Activated CD4-positive, alpha-beta T cell treated with anti-CD3 and anti-CD28 coated beads for 36 hours (primary cell): Measurements from ENCODE around the gene SKAP1. TPM values are rescaled to one million over a fixed set of nuclear protein-coding genes. Genes with fewer than 3 reads are reported as not detected.

Experiments
- ATAC-seq: fragments of 200-7000 bp; cut with Tn5 transposase; one replicate; pipeline ENCODE4 v1.10.0; 2021; ENCODE audit warnings: mild to moderate bottlenecking, moderate library complexity
- CTCF ChIA-PET: fragments of 350-600 bp; sonication (Branson Sonifier 250); formaldehyde crosslinking; loops from one replicate; lab custom pipeline; 2021; ENCODE audit warnings: antibody characterized with exemption; lab: Charles Lee
- POLR2A ChIA-PET: fragments of 350-600 bp; sonication (Branson Sonifier 250); formaldehyde crosslinking; loops from one replicate; lab custom pipeline; 2021; ENCODE audit warnings: antibody characterized with exemption, inconsistent platforms; lab: Charles Lee
- DNase-seq: peaks from one replicate; pipeline ENCODE4 v3.0.0-alpha.2; 2020
- H3K27ac Mint-ChIP-seq: one replicate; pipeline ENCODE4 v1.8.0; 2021; ENCODE audit warnings: mixed read lengths
- H3K27me3 Mint-ChIP-seq: one replicate; pipeline ENCODE4 v1.8.0; 2021; ENCODE audit warnings: mixed read lengths
- H3K36me3 Mint-ChIP-seq: one replicate; pipeline ENCODE4 v1.8.0; 2021; ENCODE audit warnings: low read depth, mixed read lengths
- H3K4me1 Mint-ChIP-seq: one replicate; pipeline ENCODE4 v1.8.0; 2021; ENCODE audit warnings: mixed read lengths
- H3K4me3 Mint-ChIP-seq: one replicate; pipeline ENCODE4 v1.8.0; 2021; ENCODE audit warnings: mild to moderate bottlenecking, moderate library complexity, mixed read lengths
- H3K9me3 Mint-ChIP-seq: one replicate; pipeline ENCODE4 v1.8.0; 2021; ENCODE audit warnings: low read depth, mixed read lengths
- intact Hi-C, 2 experiments: fragments of 100-400 bp; cut with DNase I in 1 of 2; cut with micrococcal nuclease in 1 of 2; formaldehyde crosslinking; loops; one replicate each; pipeline versions ENCODE4 v1.14.2 to v1.15.1; 2022 to 2024; cut with DNase I, micrococcal nuclease
- total RNA-seq, 2 experiments: library from RNA; stranded (reverse); gene quantifications; one replicate each; pipeline ENCODE4 v1.2.3, GENCODE V29; 2021

SKAP1 gene
- total RNA-seq, 2 experiments from 2014 or later = 76.1 to 109 TPM

- ChIA-PET POLR2A (no interaction called here), CTCF (interaction anchor here (1.0 to 1.5 kb wide), 4 partner anchors 10 to 21 kb away, joined by 3 to 10 read pairs (median 5); no protein-coding TSS in a partner anchor)
- H3K27ac Mint-ChIP-seq = no peak overlapping the region
- H3K27me3 Mint-ChIP-seq = no peaks in the 10 kb centered on the region
- H3K9me3 Mint-ChIP-seq = no peaks in the 10 kb centered on the region
- no peak for DNase-seq
- H3K4me1 Mint-ChIP-seq = peaks cover 69% of the 10 kb centered on the region
- no peak overlapping the region for H3K4me3 Mint-ChIP-seq
- no peak for ATAC-seq
- peaks cover 8% of the 10 kb centered on the region for H3K36me3 Mint-ChIP-seq
- intact Hi-C loops = no loop called here
Observed at GRCh38 chr17:48239603-48239995, 190.4 kb downstream of the SKAP1 start.

GRCh38 chr17:48238933-48239602 lies 190.9 kb downstream of the SKAP1 start:
- intact Hi-C loops = no loop called here
- Mint-ChIP-seq H3K4me3 (no peak overlapping the region), H3K36me3 (peaks cover 8% of the 10 kb centered on the region), H3K9me3 (no peaks in the 10 kb centered on the region), H3K27ac (no peak overlapping the region), H3K4me1 (peaks cover 63% of the 10 kb centered on the region), H3K27me3 (no peaks in the 10 kb centered on the region)
- ATAC-seq = no peak
- POLR2A ChIA-PET = interaction anchor here (0.6 kb wide), 1 partner anchor 956 kb away, joined by 5 read pairs; no protein-coding TSS in a partner anchor
- CTCF ChIA-PET = interaction anchor here (1.0 to 1.5 kb wide), 4 partner anchors 11 to 21 kb away, joined by 3 to 10 read pairs (median 5); no protein-coding TSS in a partner anchor
- DNase-seq = no peak

GRCh38 chr17:48237456-48237855 lies 192.6 kb downstream of the SKAP1 start:
- intact Hi-C loops = no loop called here
- peaks cover 10% of the 10 kb centered on the region for H3K36me3 Mint-ChIP-seq
- ChIA-PET POLR2A (no interaction called here), CTCF (interaction anchor here (0.8 kb wide), 1 partner anchor 9 kb away, joined by 3 read pairs; no protein-coding TSS in a partner anchor)
- no peak overlapping the region for H3K27ac Mint-ChIP-seq
- peaks cover 56% of the 10 kb centered on the region for H3K4me1 Mint-ChIP-seq
- H3K27me3 Mint-ChIP-seq = no peaks in the 10 kb centered on the region
- no peaks in the 10 kb centered on the region for H3K9me3 Mint-ChIP-seq
- ATAC-seq (no peak), DNase-seq (no peak)
- H3K4me3 Mint-ChIP-seq = no peak overlapping the region

- H3K27me3 Mint-ChIP-seq = no peaks in the 10 kb centered on the region
- peaks cover 10% of the 10 kb centered on the region for H3K36me3 Mint-ChIP-seq
- POLR2A ChIA-PET = no interaction called here
Observed at GRCh38 chr17:48236681-48237134, 193.3 kb downstream of the SKAP1 start.

GRCh38 chr17:48234922-48235321 lies 195.1 kb downstream of the SKAP1 start:
- ChIA-PET CTCF (interaction anchor here (0.5 to 2.0 kb wide), 7 partner anchors 13 to 682 kb away, joined by 3 to 5 read pairs (median 3); no protein-coding TSS in a partner anchor), POLR2A (no interaction called here)
- Mint-ChIP-seq H3K4me1 (peaks cover 34% of the 10 kb centered on the region), H3K4me3 (no peak overlapping the region), H3K36me3 (peaks cover 10% of the 10 kb centered on the region), H3K9me3 (no peaks in the 10 kb centered on the region), H3K27me3 (no peaks in the 10 kb centered on the region), H3K27ac (no peak overlapping the region)
- DNase-seq = no peak
- no peak for ATAC-seq
- intact Hi-C loops = no loop called here

More at GRCh38 chr17:48236681-48237134, 193.3 kb downstream of the SKAP1 start:
- Mint-ChIP-seq H3K9me3 (no peaks in the 10 kb centered on the region), H3K27ac (no peak overlapping the region), H3K4me3 (no peak overlapping the region), H3K4me1 (peaks cover 49% of the 10 kb centered on the region)
- intact Hi-C loops = no loop called here
- CTCF ChIA-PET = interaction anchor here (1.2 kb wide), 1 partner anchor 44 kb away, joined by 3 read pairs; no protein-coding TSS in a partner anchor
- peak; percentile 65 for ATAC-seq
- peak; percentile 6 for DNase-seq

GRCh38 chr17:48231995-48232959 lies 197.7 kb downstream of the SKAP1 start:
- H3K36me3 Mint-ChIP-seq = peaks cover 6% of the 10 kb centered on the region
- intact Hi-C loops = no loop called here
- no peak overlapping the region for H3K27ac Mint-ChIP-seq
- H3K9me3 Mint-ChIP-seq = no peaks in the 10 kb centered on the region
- H3K4me3 Mint-ChIP-seq = no peak overlapping the region
- no peaks in the 10 kb centered on the region for H3K27me3 Mint-ChIP-seq
- H3K4me1 Mint-ChIP-seq = peaks cover 15% of the 10 kb centered on the region
- ATAC-seq (no peak), DNase-seq (no peak)
- ChIA-PET POLR2A (no interaction called here), CTCF (interaction anchor here (0.5 to 1.6 kb wide), 6 partner anchors 10 to 968 kb away, joined by 3 to 5 read pairs (median 3); no protein-coding TSS in a partner anchor)

- H3K27ac Mint-ChIP-seq = no peak overlapping the region
- no peaks in the 10 kb centered on the region for H3K27me3 Mint-ChIP-seq
- intact Hi-C loops = no loop called here
- peaks cover 17% of the 10 kb centered on the region for H3K4me1 Mint-ChIP-seq
- no peak overlapping the region for H3K4me3 Mint-ChIP-seq
- DNase-seq (no peak), ATAC-seq (no peak)
- H3K9me3 Mint-ChIP-seq = no peaks in the 10 kb centered on the region
- H3K36me3 Mint-ChIP-seq = peaks cover 2% of the 10 kb centered on the region
- CTCF ChIA-PET = interaction anchor here (2.1 kb wide), 1 partner anchor 78 kb away, joined by 5 read pairs; no protein-coding TSS in a partner anchor
- POLR2A ChIA-PET = no interaction called here
Observed at GRCh38 chr17:48229936-48230335, 200.1 kb downstream of the SKAP1 start.

GRCh38 chr17:48228720-48229119 lies 201.3 kb downstream of the SKAP1 start:
- DNase-seq (no peak), ATAC-seq (no peak)
- Mint-ChIP-seq H3K27me3 (no peaks in the 10 kb centered on the region), H3K9me3 (no peaks in the 10 kb centered on the region), H3K4me1 (peaks cover 23% of the 10 kb centered on the region), H3K4me3 (no peak overlapping the region), H3K36me3 (peaks cover 2% of the 10 kb centered on the region), H3K27ac (no peak overlapping the region)
- ChIA-PET POLR2A (no interaction called here), CTCF (interaction anchor here (0.7 to 3.6 kb wide), 7 partner anchors 9 to 365 kb away, joined by 3 to 22 read pairs (median 4); partner anchors contain the start of gene HOXB5)
- intact Hi-C loops = no loop called here

- Mint-ChIP-seq H3K27ac (no peak overlapping the region), H3K36me3 (no peaks in the 10 kb centered on the region), H3K27me3 (no peaks in the 10 kb centered on the region), H3K4me1 (peaks cover 27% of the 10 kb centered on the region), H3K4me3 (no peak overlapping the region), H3K9me3 (no peaks in the 10 kb centered on the region)
- DNase-seq = no peak
- ATAC-seq = no peak
- ChIA-PET POLR2A (no interaction called here), CTCF (interaction anchor here (3.6 kb wide), 1 partner anchor 9 kb away, joined by 22 read pairs; no protein-coding TSS in a partner anchor)
- intact Hi-C loops = no loop called here
Observed at GRCh38 chr17:48225725-48226567, 204.1 kb downstream of the SKAP1 start.

- Mint-ChIP-seq H3K4me3 (no peak overlapping the region), H3K27me3 (no peaks in the 10 kb centered on the region), H3K36me3 (no peaks in the 10 kb centered on the region), H3K27ac (no peak overlapping the region), H3K9me3 (no peaks in the 10 kb centered on the region), H3K4me1 (peaks cover 26% of the 10 kb centered on the region)
- DNase-seq (no peak), ATAC-seq (no peak)
- CTCF ChIA-PET = interaction anchor here (0.6 to 1.5 kb wide), 7 partner anchors 10 to 181 kb away, joined by 3 to 5 read pairs (median 3); no protein-coding TSS in a partner anchor
- intact Hi-C loops = no loop called here
- POLR2A ChIA-PET = no interaction called here
Observed at GRCh38 chr17:48223945-48224344, 206.1 kb downstream of the SKAP1 start.
